SK-N-SH (cell line): Measurements from ENCODE around the gene LIMS2. TPM values are rescaled to one million over a fixed set of nuclear protein-coding genes. Genes with fewer than 3 reads are reported as not detected.

ENCODE experiments used
- CTCF ChIA-PET: fragments of 300-600, 350-600 bp; formaldehyde crosslinking; extraction: SDS; loops from one replicate; lab custom pipeline; 2021; lab: Yijun Ruan, JAX
- POLR2A ChIA-PET: fragments of 350-600 bp; sonication (Branson Sonifier 250); formaldehyde crosslinking; extraction: SDS; loops from one replicate; lab custom pipeline; 2020; ENCODE audit warnings: antibody characterized with exemption, inconsistent platforms; lab: Yijun Ruan, JAX
- DNase-seq: peaks from one replicate; pipeline ENCODE4 v3.0.0; 2012
- H2AFZ ChIP-seq: fragments of 200-600 bp; sonication (generic); 2 replicates; pipeline ENCODE4 v1.8.1; 2016; ENCODE audit warnings: antibody characterized with exemption, mild to moderate bottlenecking, low read depth
- H3F3A ChIP-seq: fragments of 200-600 bp; sonication (generic); replicated peaks from 2 replicates; pipeline ENCODE3; 2016; ENCODE audit warnings: antibody characterized with exemption, mild to moderate bottlenecking; ENCODE audit not compliant: insufficient read depth
- H3K27ac ChIP-seq, 2 experiments: fragments of 200-500 bp in 1 of 2; fragments of 200-600 bp in 1 of 2; sonication (Bioruptor generic) in 1 of 2; sonication (generic), shearing (Covaris generic) in 1 of 2; 2 replicates each; pipeline versions ENCODE4 v1.5.1 to v1.6.1; 2014 to 2016; ENCODE audit warnings: low read depth in 2 of 2, inconsistent platforms in 1 of 2, low read length in 1 of 2, mild to moderate bottlenecking in 1 of 2, mixed read lengths in 1 of 2
- H3K27me3 ChIP-seq: fragments of 200-600 bp; sonication (generic), shearing (Covaris generic); 2 replicates; pipeline ENCODE4 v1.6.1; 2016; ENCODE audit warnings: mixed run types; ENCODE audit not compliant: insufficient read depth
- H3K36me3 ChIP-seq, 2 experiments: fragments of 200-500 bp in 1 of 2; fragments of 200-600 bp in 1 of 2; sonication (Bioruptor generic) in 1 of 2; sonication (generic) in 1 of 2; replicated peaks in 1 of 2; 2 replicates each; pipeline versions ENCODE3 to v1.5.1; 2014 to 2016; ENCODE audit warnings: low read length in 1 of 2, mild to moderate bottlenecking in 1 of 2; ENCODE audit not compliant: insufficient read depth in 2 of 2, control insufficient read depth in 1 of 2
- H3K4me1 ChIP-seq, 2 experiments: fragments of 200-500 bp in 1 of 2; fragments of 200-600 bp in 1 of 2; sonication (Bioruptor generic) in 1 of 2; sonication (generic), shearing (Covaris generic) in 1 of 2; 2 replicates each; pipeline versions ENCODE4 v1.5.1 to v1.6.1; 2014 to 2016; ENCODE audit warnings: low read depth in 1 of 2, low read length in 1 of 2, mixed run types in 1 of 2; ENCODE audit not compliant: insufficient read depth in 2 of 2, control insufficient read depth in 1 of 2
- H3K4me2 ChIP-seq: fragments of 200-600 bp; sonication (generic), shearing (Covaris generic); 2 replicates; pipeline ENCODE4 v1.6.1; 2017; ENCODE audit warnings: mixed run types
- H3K4me3 ChIP-seq, 2 experiments: fragments of 200-500 bp in 1 of 2; fragments of 200-600 bp in 1 of 2; sonication (Bioruptor generic) in 1 of 2; sonication (generic), shearing (Covaris generic) in 1 of 2; 2 replicates each; pipeline versions ENCODE4 v1.5.1 to v1.8.1; 2014 to 2016; ENCODE audit warnings: low read depth in 2 of 2, inconsistent platforms in 1 of 2, low read length in 1 of 2, mild to moderate bottlenecking in 1 of 2, mixed read lengths in 1 of 2, moderate library complexity in 1 of 2
- H3K79me2 ChIP-seq: fragments of 200-600 bp; sonication (generic); 2 replicates; pipeline ENCODE4 v1.8.1; 2017; ENCODE audit warnings: mild to moderate bottlenecking; ENCODE audit not compliant: insufficient read depth
- H3K9ac ChIP-seq: fragments of 200-600 bp; sonication (generic); 2 replicates; pipeline ENCODE4 v1.6.1; 2017; ENCODE audit warnings: mixed run types
- H3K9me2 ChIP-seq: fragments of 200-600 bp; sonication (generic); 2 replicates; pipeline ENCODE4 v1.6.1; 2017; ENCODE audit warnings: mixed run types
- H3K9me3 ChIP-seq: fragments of 200-600 bp; sonication (generic); 2 replicates; pipeline ENCODE4 v1.6.1; 2017; ENCODE audit warnings: mixed run types, mild to moderate bottlenecking, moderate library complexity
- H4K20me1 ChIP-seq: fragments of 200-600 bp; sonication (generic); 2 replicates; pipeline ENCODE4 v1.6.1; 2017; ENCODE audit warnings: mild to moderate bottlenecking, mixed run types; ENCODE audit not compliant: insufficient read depth
- EZH2phosphoT487 ChIP-seq: fragments of 200-600 bp; sonication (generic); IDR thresholded peaks from 2 replicates; pipeline ENCODE4 v1.6.1; 2017; ENCODE audit warnings: low read depth, mixed run types, mild to moderate bottlenecking, antibody characterized with exemption, moderate library complexity, borderline replicate concordance
- FOSL2 ChIP-seq: IDR thresholded peaks from 2 replicates; pipeline ENCODE4 v1.4.0; 2012; ENCODE audit warnings: low read depth, mild to moderate bottlenecking, moderate library complexity, borderline replicate concordance
- FOXM1 ChIP-seq: IDR thresholded peaks from 2 replicates; pipeline ENCODE4 v1.4.0; 2012; ENCODE audit warnings: low read depth, mild to moderate bottlenecking
- GABPA ChIP-seq: IDR thresholded peaks from 2 replicates; pipeline ENCODE4 v1.4.0; 2012; ENCODE audit warnings: low read depth, mild to moderate bottlenecking
- GATA2 ChIP-seq: sonication (generic); formaldehyde crosslinking; IDR thresholded peaks from 2 replicates; pipeline ENCODE4 v1.5.0; 2020; ENCODE audit warnings: mild to moderate bottlenecking, missing genetic modification reagents
- IRF3 ChIP-seq: fragments of 150-350 bp; IDR thresholded peaks from 2 replicates; pipeline ENCODE4 v1.6.1; 2016; ENCODE audit warnings: mild to moderate bottlenecking, low read depth, low read length
- JUND ChIP-seq: IDR thresholded peaks from 2 replicates; pipeline ENCODE4 v1.4.0; 2012
- MXI1 ChIP-seq: IDR thresholded peaks from 2 replicates; pipeline ENCODE4 v1.6.1; 2012; ENCODE audit warnings: mild to moderate bottlenecking, low read depth, low read length, improper control_type of control experiment
- NFIC ChIP-seq: IDR thresholded peaks from 2 replicates; pipeline ENCODE4 v1.4.0; 2012; ENCODE audit warnings: borderline replicate concordance
- NRF1 ChIP-seq: IDR thresholded peaks from 2 replicates; pipeline ENCODE4 v1.6.1; 2012; ENCODE audit warnings: low read depth, mild to moderate bottlenecking, low read length
- PBX3 ChIP-seq: IDR thresholded peaks from 2 replicates; pipeline ENCODE4; 2012
- RAD21 ChIP-seq: IDR thresholded peaks from 2 replicates; pipeline ENCODE4 v1.6.1; 2012; ENCODE audit warnings: mild to moderate bottlenecking, low read length
- RCOR1 ChIP-seq: fragments of 150-350 bp; IDR thresholded peaks from 2 replicates; pipeline ENCODE4 v1.6.1; 2017; ENCODE audit warnings: antibody characterized with exemption, low read length
- REST ChIP-seq: IDR thresholded peaks from 2 replicates; pipeline ENCODE4 v1.6.1; 2012; ENCODE audit warnings: mild to moderate bottlenecking, low read depth, low read length, moderate library complexity
- SIN3A ChIP-seq: IDR thresholded peaks from 2 replicates; pipeline ENCODE4 v1.6.1; 2012; ENCODE audit warnings: low read depth, mild to moderate bottlenecking, low read length, moderate library complexity, borderline replicate concordance
- SMC3 ChIP-seq: IDR thresholded peaks from 2 replicates; pipeline ENCODE4 v1.6.1; 2012; ENCODE audit warnings: low read depth, low read length, improper control_type of control experiment
- TAF1 ChIP-seq: IDR thresholded peaks from 2 replicates; pipeline ENCODE4 v1.6.1; 2012; ENCODE audit warnings: low read depth, mild to moderate bottlenecking, low read length, moderate library complexity, borderline replicate concordance
- TCF12 ChIP-seq: IDR thresholded peaks from 2 replicates; pipeline ENCODE4 v1.4.0; 2012
- TEAD4 ChIP-seq: IDR thresholded peaks from 2 replicates; pipeline ENCODE4 v1.4.0; 2012; ENCODE audit warnings: mild to moderate bottlenecking, borderline replicate concordance; ENCODE audit not compliant: insufficient read depth
- USF1 ChIP-seq: IDR thresholded peaks from 2 replicates; pipeline ENCODE4 v1.4.0; 2012; ENCODE audit warnings: low read depth, borderline replicate concordance
- USF2 ChIP-seq: fragments of 150-350 bp; IDR thresholded peaks from 2 replicates; pipeline ENCODE4 v1.6.1; 2017; ENCODE audit warnings: antibody characterized with exemption, low read length, low read depth, borderline replicate concordance
- WGBS: methylation state at CpG from one replicate; pipeline ENCODE4 v1.1.6; 2017; ENCODE audit warnings: low lambda C conversion rate; 5-methylcytosine and 5-hydroxymethylcytosine counted together
- polyA plus RNA-seq, 3 experiments: library from polyadenylated mRNA; depleted of rRNA; stranded (reverse); fragments of >200 nt; gene quantifications; 2 replicates each; pipeline ENCODE4 v1.2.3, GENCODE V29; 2012

The LIMS2 gene
- polyA plus RNA-seq, 1 of the 3 experiments (the other 2 are of a cell fraction): 2.7 TPM

- WGBS: 59% methylated on average over 7 of the region's 8 CpGs
- Histone ChIP-seq H2AFZ (peak overlapping the region; percentile 53; the same call in 1 of the 2 replicates), H3K27me3 (no peaks in the 10 kb centered on the region), H3K36me3 (no peaks in the 10 kb centered on the region), H3K4me3 (no peak overlapping the region), H4K20me1 (no peaks in the 10 kb centered on the region), H3F3A (no peaks in the 10 kb centered on the region), H3K4me2 (peak overlapping the region; percentile 53; the same call in 1 of the 2 replicates), H3K27ac (peak overlapping the region in 1 of 2 experiments; percentile 52; a peak in 2 of 4 replicates), H3K4me1 (peaks cover 10 to 42% of the 10 kb centered on the region in 2 experiments; a peak in 3 of 4 replicates), H3K9ac (no peak overlapping the region), H3K9me2 (no peaks in the 10 kb centered on the region), H3K9me3 (no peaks in the 10 kb centered on the region), H3K79me2 (no peaks in the 10 kb centered on the region)
- CTCF ChIA-PET: interaction anchor here (1.4 to 2.2 kb wide), 2 partner anchors 12 to 47 kb away, joined by 4 to 14 read pairs; no protein-coding TSS in a partner anchor
- POLR2A ChIA-PET: no interaction called here
- no peak for TF ChIP-seq IRF3
- TF ChIP-seq MXI1: no peak
- no peak for TF ChIP-seq FOXM1
- peak; percentile 30; the same call in 1 of the 2 replicates for TF ChIP-seq TEAD4
- TF ChIP-seq GATA2: no peak
- TF ChIP-seq GABPA: peak; percentile 58
- no peak for TF ChIP-seq USF2
- TF ChIP-seq JUND: no peak
- TF ChIP-seq RAD21: no peak
- TF ChIP-seq FOSL2: no peak; the same call in 1 of the 2 replicates
- TF ChIP-seq EZH2phosphoT487: no peak
- TF ChIP-seq RCOR1: no peak
- DNase-seq: no peak
These were observed 37.5 kb downstream of the LIMS2 start for GRCh38 chr2:127637725-127638252.

- Histone ChIP-seq H3K79me2 (no peaks in the 10 kb centered on the region), H3K27ac (peak overlapping the region in 1 of 2 experiments; percentile 52; a peak in 2 of 4 replicates), H3K9me3 (no peaks in the 10 kb centered on the region), H2AFZ (no peak overlapping the region), H3K27me3 (no peaks in the 10 kb centered on the region), H3K4me3 (no peak overlapping the region), H3F3A (no peaks in the 10 kb centered on the region), H3K9me2 (no peaks in the 10 kb centered on the region), H3K9ac (no peak overlapping the region), H3K4me2 (peak overlapping the region; percentile 53; the same call in 1 of the 2 replicates), H3K36me3 (no peaks in the 10 kb centered on the region), H4K20me1 (no peaks in the 10 kb centered on the region), H3K4me1 (peaks cover 10 to 41% of the 10 kb centered on the region in 2 experiments; a peak in 3 of 4 replicates)
- CTCF ChIA-PET: interaction anchor here (2.2 kb wide), 1 partner anchor 12 kb away, joined by 14 read pairs; no protein-coding TSS in a partner anchor
- TF ChIP-seq USF1 (no peak), GABPA (no peak), TCF12 (no peak), NRF1 (no peak), JUND (no peak), TAF1 (no peak), NFIC (no peak), TEAD4 (no peak), SIN3A (no peak), REST (no peak), SMC3 (no peak), PBX3 (no peak)
- DNase-seq: no peak
- POLR2A ChIA-PET: no interaction called here
- 85% methylated on average over 7 of the region's 13 CpGs for WGBS
These were observed 38.1 kb downstream of the LIMS2 start for GRCh38 chr2:127637236-127637630.
